ENCODE data around the gene HECW1.
"Not testable (repeated sequence)": the region's sequence is repeated elsewhere in the genome, so short reads cannot be mapped to it uniquely, and the experiment has no call there.

Gene HECW1

GRCh38 chr7:43112459-43112940 is at the start of gene HECW1:
HECW1 (plus strand) TSS chr7:43112647; CDS start chr7:43243906, 131,259 bp downstream.
- H3K27ac Mint-ChIP-seq = no peak within 1 kb of the TSS
- H3K4me3 Mint-ChIP-seq = no peak within 1 kb of the TSS
- peaks cover 8% of the 10 kb centered on the region for H3K4me1 Mint-ChIP-seq (ENCODE audit: low read depth)
- no peaks in the 10 kb centered on the region for H3K9me3 Mint-ChIP-seq
- no peaks in the 10 kb centered on the region for H3K36me3 Mint-ChIP-seq (ENCODE audit: low read depth)
- peaks cover 68% of the 10 kb centered on the region for H3K27me3 Mint-ChIP-seq

DNA sequence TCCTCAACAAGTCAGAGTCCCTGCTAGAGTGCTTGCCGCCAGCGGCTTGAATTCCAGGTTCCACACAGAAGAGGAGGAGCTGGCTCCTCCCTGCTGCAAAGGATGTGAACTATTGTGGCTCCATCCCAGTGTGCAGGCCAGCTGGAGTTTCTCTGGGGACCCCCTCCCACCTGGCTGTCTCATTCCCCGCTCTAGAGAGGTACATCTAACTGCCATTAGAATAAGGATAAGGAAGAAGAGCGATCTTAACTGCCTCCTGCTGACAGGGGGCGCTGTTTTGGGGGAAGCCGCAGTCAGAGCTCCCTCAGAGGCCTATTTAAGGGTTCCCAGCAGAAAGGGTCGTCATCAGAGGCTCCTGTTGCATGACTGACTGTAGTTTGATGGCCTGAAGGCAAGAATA is 40.8 kb upstream of the HECW1 start:
- no peak overlapping the region for H3K4me3 Mint-ChIP-seq

DNA sequence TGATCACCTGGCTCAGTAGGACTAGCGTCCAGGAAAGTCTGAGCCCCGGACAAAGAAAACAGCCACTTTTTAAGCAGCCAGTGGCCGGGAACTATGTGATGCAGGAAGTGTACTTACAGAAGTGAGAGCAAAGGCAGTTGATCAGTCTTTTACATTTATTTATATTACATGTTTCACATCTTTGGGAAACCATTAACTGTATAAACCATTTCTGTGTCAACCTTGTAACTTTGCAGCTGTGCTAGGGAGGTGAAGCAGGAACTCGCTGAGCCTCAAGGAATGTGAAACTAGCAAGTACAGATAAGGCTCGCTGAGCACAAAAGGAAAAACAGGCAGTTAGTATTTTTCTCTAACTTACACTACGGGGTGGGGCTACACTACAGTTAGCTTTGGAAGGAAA is 39.9 kb upstream of the HECW1 start:
- Mint-ChIP-seq H3K27ac (no peak overlapping the region), H3K4me1 (ENCODE audit: low read depth) (peaks cover 20% of the 10 kb centered on the region), H3K36me3 (ENCODE audit: low read depth) (no peaks in the 10 kb centered on the region), H3K4me3 (no peak overlapping the region), H3K9me3 (no peaks in the 10 kb centered on the region), H3K27me3 (peaks cover 17% of the 10 kb centered on the region)

More for the DNA sequence above, 40.8 kb upstream of the HECW1 start:
- Mint-ChIP-seq H3K36me3 (ENCODE audit: low read depth) (no peaks in the 10 kb centered on the region), H3K27ac (no peak overlapping the region), H3K4me1 (ENCODE audit: low read depth) (peaks cover 20% of the 10 kb centered on the region), H3K9me3 (no peaks in the 10 kb centered on the region), H3K27me3 (peaks cover 17% of the 10 kb centered on the region)

DNA sequence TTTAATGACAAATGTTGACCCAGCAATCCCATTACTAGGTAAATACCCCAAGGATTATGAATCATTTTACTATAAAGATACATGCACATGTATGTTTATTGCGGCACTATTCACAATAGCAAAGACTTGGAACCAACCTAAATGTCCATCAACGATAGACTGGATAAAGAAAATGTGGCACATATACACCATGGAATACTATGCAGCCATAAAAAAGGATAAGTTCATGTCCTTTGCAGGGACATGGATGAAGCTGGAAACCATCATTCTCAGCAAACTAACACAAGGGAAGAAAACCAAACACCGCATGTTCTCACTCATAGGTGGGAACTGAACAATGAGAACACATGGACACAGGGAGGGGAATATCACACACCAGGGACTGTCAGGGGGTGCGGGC is 38.6 kb upstream of the HECW1 start:
- H3K4me3 Mint-ChIP-seq; H3K27ac Mint-ChIP-seq; H3K36me3 Mint-ChIP-seq (ENCODE audit: low read depth); H3K9me3 Mint-ChIP-seq: not testable (repeated sequence)
- Mint-ChIP-seq H3K4me1 (ENCODE audit: low read depth) (peaks cover 20% of the 10 kb centered on the region), H3K27me3 (peaks cover 12% of the 10 kb centered on the region)

DNA sequence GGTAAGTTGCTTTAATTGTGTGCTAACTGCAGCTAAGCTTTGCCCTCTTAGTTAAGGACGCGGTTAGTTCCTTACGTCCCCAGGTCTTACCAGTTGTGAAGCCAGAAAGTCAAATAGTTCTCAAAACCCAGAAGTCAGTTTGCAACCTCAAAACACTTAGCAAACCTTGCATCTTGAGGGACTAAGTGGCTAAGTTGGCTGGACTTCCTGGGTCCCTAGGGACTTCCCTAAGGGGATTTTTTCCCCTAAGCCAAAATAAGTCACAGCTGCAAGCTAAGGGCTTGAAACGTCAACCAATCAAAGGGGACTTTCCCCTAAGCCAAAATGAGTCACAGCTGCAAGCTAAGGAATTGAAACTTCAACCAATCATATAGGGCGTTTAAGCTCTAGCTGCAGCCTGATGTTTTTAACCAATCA is 36.2 kb upstream of the HECW1 start:
- H3K27me3 Mint-ChIP-seq = peaks cover 25% of the 10 kb centered on the region
- peaks cover 20% of the 10 kb centered on the region for H3K4me1 Mint-ChIP-seq (ENCODE audit: low read depth)
- no peak overlapping the region for H3K4me3 Mint-ChIP-seq
- H3K36me3 Mint-ChIP-seq (ENCODE audit: low read depth) = no peaks in the 10 kb centered on the region
- H3K9me3 Mint-ChIP-seq = no peaks in the 10 kb centered on the region
- no peak overlapping the region for H3K27ac Mint-ChIP-seq

DNA sequence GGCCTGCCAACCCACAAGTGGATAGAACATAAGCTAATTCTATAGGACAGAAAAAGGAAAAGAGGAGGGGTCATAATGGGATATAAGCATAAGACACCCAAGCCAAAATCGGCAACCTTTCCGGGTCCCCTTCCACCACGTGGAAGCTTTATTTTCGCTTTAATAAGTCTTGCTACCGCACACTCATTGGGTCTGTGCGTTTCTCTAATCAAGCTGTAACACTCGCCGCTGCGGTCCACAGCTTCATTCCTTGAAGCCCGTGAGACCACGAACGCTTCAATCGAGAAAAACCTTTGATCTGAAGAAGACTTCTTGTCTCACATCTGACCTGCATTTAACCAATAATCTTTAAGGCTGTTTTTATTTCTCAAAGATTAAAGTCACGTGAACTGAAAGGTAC is 35.8 kb upstream of the HECW1 start:
- Mint-ChIP-seq H3K36me3 (ENCODE audit: low read depth) (no peaks in the 10 kb centered on the region), H3K4me3 (no peak overlapping the region), H3K27ac (no peak overlapping the region), H3K9me3 (no peaks in the 10 kb centered on the region), H3K4me1 (ENCODE audit: low read depth) (peaks cover 19% of the 10 kb centered on the region), H3K27me3 (peaks cover 25% of the 10 kb centered on the region)

GRCh38 chr7:43077285-43077684 is 35.2 kb upstream of the HECW1 start:
- no peaks in the 10 kb centered on the region for H3K36me3 Mint-ChIP-seq (ENCODE audit: low read depth)
- H3K4me3 Mint-ChIP-seq = no peak overlapping the region

GRCh38 chr7:43077732-43078391 is 34.6 kb upstream of the HECW1 start:
- Mint-ChIP-seq H3K27ac (no peak overlapping the region), H3K27me3 (peaks cover 33% of the 10 kb centered on the region), H3K4me1 (ENCODE audit: low read depth) (peaks cover 12% of the 10 kb centered on the region), H3K36me3 (ENCODE audit: low read depth) (no peaks in the 10 kb centered on the region), H3K9me3 (no peaks in the 10 kb centered on the region), H3K4me3 (no peak overlapping the region)

More at GRCh38 chr7:43077285-43077684, 35.2 kb upstream of the HECW1 start:
- no peaks in the 10 kb centered on the region for H3K9me3 Mint-ChIP-seq
- peaks cover 29% of the 10 kb centered on the region for H3K27me3 Mint-ChIP-seq
- peaks cover 16% of the 10 kb centered on the region for H3K4me1 Mint-ChIP-seq (ENCODE audit: low read depth)
- no peak overlapping the region for H3K27ac Mint-ChIP-seq

- peaks cover 34% of the 10 kb centered on the region for H3K27me3 Mint-ChIP-seq
These were observed 33.7 kb upstream of the HECW1 start for GRCh38 chr7:43078794-43079193.

GRCh38 chr7:43081603-43082002 is 30.8 kb upstream of the HECW1 start:
- Mint-ChIP-seq H3K4me1 (ENCODE audit: low read depth) (no peaks in the 10 kb centered on the region), H3K36me3 (ENCODE audit: low read depth) (no peaks in the 10 kb centered on the region), H3K9me3 (no peaks in the 10 kb centered on the region), H3K27ac (no peak overlapping the region), H3K4me3 (no peak overlapping the region), H3K27me3 (peaks cover 46% of the 10 kb centered on the region)

More at GRCh38 chr7:43078794-43079193, 33.7 kb upstream of the HECW1 start:
- Mint-ChIP-seq H3K9me3 (no peaks in the 10 kb centered on the region), H3K36me3 (ENCODE audit: low read depth) (no peaks in the 10 kb centered on the region), H3K4me1 (ENCODE audit: low read depth) (peaks cover 5% of the 10 kb centered on the region), H3K27ac (no peak overlapping the region), H3K4me3 (no peak overlapping the region)

GRCh38 chr7:43083106-43083505 is 29.3 kb upstream of the HECW1 start:
- Mint-ChIP-seq H3K9me3 (no peaks in the 10 kb centered on the region), H3K27me3 (peaks cover 55% of the 10 kb centered on the region), H3K27ac (no peak overlapping the region), H3K4me1 (ENCODE audit: low read depth) (no peaks in the 10 kb centered on the region), H3K4me3 (no peak overlapping the region), H3K36me3 (ENCODE audit: low read depth) (no peaks in the 10 kb centered on the region)

GRCh38 chr7:43085017-43085416 is 27.4 kb upstream of the HECW1 start:
- no peak overlapping the region for H3K4me3 Mint-ChIP-seq
- H3K9me3 Mint-ChIP-seq = no peaks in the 10 kb centered on the region
- H3K36me3 Mint-ChIP-seq (ENCODE audit: low read depth) = no peaks in the 10 kb centered on the region
- peaks cover 57% of the 10 kb centered on the region for H3K27me3 Mint-ChIP-seq
- no peak overlapping the region for H3K27ac Mint-ChIP-seq
- no peaks in the 10 kb centered on the region for H3K4me1 Mint-ChIP-seq (ENCODE audit: low read depth)

- H3K27ac Mint-ChIP-seq = no peak overlapping the region
- no peaks in the 10 kb centered on the region for H3K4me1 Mint-ChIP-seq (ENCODE audit: low read depth)
- no peak overlapping the region for H3K4me3 Mint-ChIP-seq
- H3K36me3 Mint-ChIP-seq (ENCODE audit: low read depth) = no peaks in the 10 kb centered on the region
- no peaks in the 10 kb centered on the region for H3K9me3 Mint-ChIP-seq
- H3K27me3 Mint-ChIP-seq = peaks cover 53% of the 10 kb centered on the region
These were observed 26.5 kb upstream of the HECW1 start for GRCh38 chr7:43085992-43086391.

GRCh38 chr7:43092819-43093218 is 19.6 kb upstream of the HECW1 start:
- Mint-ChIP-seq H3K4me1 (ENCODE audit: low read depth) (no peaks in the 10 kb centered on the region), H3K9me3 (peaks cover 3% of the 10 kb centered on the region), H3K36me3 (ENCODE audit: low read depth) (no peaks in the 10 kb centered on the region), H3K27ac (no peak overlapping the region), H3K4me3 (no peak overlapping the region), H3K27me3 (peaks cover 27% of the 10 kb centered on the region)

GRCh38 chr7:43096875-43097274 is 15.6 kb upstream of the HECW1 start:
- H3K4me3 Mint-ChIP-seq = no peak overlapping the region
- H3K27me3 Mint-ChIP-seq = peaks cover 6% of the 10 kb centered on the region
- H3K4me1 Mint-ChIP-seq (ENCODE audit: low read depth) = no peaks in the 10 kb centered on the region
- peaks cover 3% of the 10 kb centered on the region for H3K9me3 Mint-ChIP-seq
- no peak overlapping the region for H3K27ac Mint-ChIP-seq
- no peaks in the 10 kb centered on the region for H3K36me3 Mint-ChIP-seq (ENCODE audit: low read depth)

DNA sequence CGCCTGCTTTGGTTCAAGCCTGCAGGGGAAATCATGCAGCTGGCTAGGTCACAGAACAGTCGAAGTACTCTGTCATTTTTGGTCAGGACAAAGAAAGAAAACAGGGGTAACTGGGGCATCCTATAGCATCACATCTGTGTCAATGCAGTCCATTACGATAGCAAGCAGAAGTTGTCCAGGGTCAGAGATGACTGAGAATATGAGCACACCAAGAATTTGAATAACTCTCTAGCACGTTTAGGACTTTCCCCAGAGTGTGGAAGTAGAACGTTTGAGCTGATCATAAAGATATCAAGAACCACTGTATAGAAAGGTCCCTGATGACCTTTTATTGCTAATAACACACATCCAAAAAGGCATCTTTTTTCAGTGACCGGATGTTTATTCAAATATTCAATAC is 12.7 kb upstream of the HECW1 start:
- Mint-ChIP-seq H3K27ac (no peak overlapping the region), H3K4me1 (ENCODE audit: low read depth) (no peaks in the 10 kb centered on the region), H3K4me3 (no peak overlapping the region), H3K27me3 (peaks cover 13% of the 10 kb centered on the region), H3K9me3 (peaks cover 3% of the 10 kb centered on the region), H3K36me3 (ENCODE audit: low read depth) (no peaks in the 10 kb centered on the region)
